AG04450 (cell line): ENCODE measurements around the gene NDST4. TPM values are rescaled to one million over a fixed set of nuclear protein-coding genes. Genes with fewer than 3 reads are reported as not detected.

Experiments used
- CTCF ChIA-PET: fragments of 300-600, 350-600 bp; formaldehyde crosslinking; extraction: SDS; loops from one replicate; lab custom pipeline; 2022; ENCODE audit warnings: antibody characterized with exemption, inconsistent platforms; lab: Charles Lee
- POLR2A ChIA-PET: fragments of 350-600 bp; formaldehyde crosslinking; extraction: SDS; loops from one replicate; lab custom pipeline; 2021; ENCODE audit warnings: antibody characterized with exemption, inconsistent platforms; lab: Yijun Ruan, JAX
- DNase-seq: peaks from one replicate; pipeline ENCODE4 v3.0.0-alpha.2; 2011; ENCODE audit warnings: low read depth, low spot score
- H3K27ac ChIP-seq: one replicate; pipeline ENCODE4 v1.5.1; 2012; ENCODE audit warnings: low read depth, low read length, control low read depth
- H3K27me3 ChIP-seq: one replicate; pipeline ENCODE4 v1.6.0; 2012; ENCODE audit warnings: low read length; ENCODE audit not compliant: control insufficient read depth, insufficient read depth
- H3K4me3 ChIP-seq: 2 replicates; pipeline ENCODE4 v1.5.1; 2011; ENCODE audit warnings: mild to moderate bottlenecking, low read depth, low read length, control low read depth
- H3K9me3 ChIP-seq: 2 replicates; pipeline ENCODE4 v1.5.1; 2012; ENCODE audit warnings: low read length; ENCODE audit not compliant: control insufficient read depth, insufficient read depth
- CTCF ChIP-seq: IDR thresholded peaks from 2 replicates; pipeline ENCODE4 v1.5.1; 2011; ENCODE audit warnings: low read depth, low read length, control low read depth, inconsistent platforms
- polyA plus RNA-seq: library from polyadenylated mRNA; depleted of rRNA; stranded (reverse); fragments of >200 nt; gene quantifications from 2 replicates; pipeline ENCODE4 v1.2.3, GENCODE V29; 2011

The NDST4 gene
- polyA plus RNA-seq, 1 experiment: not detected

- no peak overlapping the region for H3K27ac ChIP-seq
- no peak overlapping the region for H3K4me3 ChIP-seq
- POLR2A ChIA-PET: no interaction called here
- H3K27me3 ChIP-seq: no peaks in the 10 kb centered on the region
- CTCF ChIA-PET: no interaction called here
- no peak for DNase-seq
- no peaks in the 10 kb centered on the region for H3K9me3 ChIP-seq
- no peak for TF ChIP-seq CTCF
These were observed 282.8 kb downstream of the NDST4 start for GRCh38 chr4:114830628-114831027.

- DNase-seq: no peak
- no peaks in the 10 kb centered on the region for H3K9me3 ChIP-seq
- no peak overlapping the region for H3K4me3 ChIP-seq
- ChIA-PET CTCF (no interaction called here), POLR2A (no interaction called here)
- no peak for TF ChIP-seq CTCF
- H3K27ac ChIP-seq: no peak overlapping the region
- H3K27me3 ChIP-seq: no peaks in the 10 kb centered on the region
These were observed 285.8 kb downstream of the NDST4 start for GRCh38 chr4:114827651-114828050.

- no peak for DNase-seq
- H3K9me3 ChIP-seq: no peaks in the 10 kb centered on the region
- no peak overlapping the region for H3K4me3 ChIP-seq
- TF ChIP-seq CTCF: no peak
- ChIA-PET POLR2A (no interaction called here), CTCF (interaction anchor here (0.6 kb wide), 1 partner anchor 8 kb away, joined by 3 read pairs; no protein-coding TSS in a partner anchor)
- H3K27ac ChIP-seq: no peak overlapping the region
- no peaks in the 10 kb centered on the region for H3K27me3 ChIP-seq
These were observed 297.7 kb downstream of the NDST4 start for GRCh38 chr4:114815760-114816159.

- H3K9me3 ChIP-seq: no peaks in the 10 kb centered on the region
- TF ChIP-seq CTCF: no peak
- no peak overlapping the region for H3K27ac ChIP-seq
- DNase-seq: no peak
- no peaks in the 10 kb centered on the region for H3K27me3 ChIP-seq
- H3K4me3 ChIP-seq: no peak overlapping the region
- ChIA-PET POLR2A (no interaction called here), CTCF (interaction anchor here (1.0 kb wide), 1 partner anchor 25 kb away, joined by 3 read pairs; no protein-coding TSS in a partner anchor)
These were observed 299.5 kb downstream of the NDST4 start for GRCh38 chr4:114813961-114814360.

GRCh38 chr4:114811564-114812301, 301.7 kb downstream of the NDST4 start:
- POLR2A ChIA-PET: no interaction called here
- Histone ChIP-seq H3K4me3 (no peak overlapping the region), H3K27me3 (no peaks in the 10 kb centered on the region), H3K27ac (no peak overlapping the region), H3K9me3 (no peaks in the 10 kb centered on the region)
- DNase-seq: no peak
- CTCF ChIA-PET: no interaction called here
- TF ChIP-seq CTCF: no peak
